Hepatocyte (in vitro differentiated cells): ENCODE results near the gene DELE1. TPM values are rescaled to one million over a fixed set of nuclear protein-coding genes. Genes with fewer than 3 reads are reported as not detected.

ENCODE experiments used
- DNase-seq: peaks from one replicate; pipeline ENCODE4 v3.0.0-alpha.2; 2016; ENCODE audit warnings: low spot score
- H2AFZ ChIP-seq: fragments of 200-600 bp; sonication (generic); 2 replicates; pipeline ENCODE4 v1.6.0; 2016; ENCODE audit warnings: antibody characterized with exemption, mild to moderate bottlenecking
- H3K27ac ChIP-seq: fragments of 200-600 bp; sonication (generic); 2 replicates; pipeline ENCODE4 v1.5.1; 2016; ENCODE audit warnings: mild to moderate bottlenecking
- H3K27me3 ChIP-seq: fragments of 200-600 bp; sonication (generic); 2 replicates; pipeline ENCODE4 v1.6.1; 2016
- H3K36me3 ChIP-seq: fragments of 200-600 bp; sonication (generic); replicated peaks from 2 replicates; pipeline ENCODE4 v1.5.1; 2016; ENCODE audit warnings: low read depth; ENCODE audit not compliant: insufficient read depth
- H3K4me1 ChIP-seq: fragments of 200-600 bp; sonication (generic); 2 replicates; pipeline ENCODE4 v1.5.1; 2016; ENCODE audit warnings: mild to moderate bottlenecking, moderate library complexity; ENCODE audit not compliant: insufficient read depth
- H3K4me2 ChIP-seq: fragments of 200-600 bp; sonication (generic); 2 replicates; pipeline ENCODE4 v1.6.0; 2016
- H3K4me3 ChIP-seq: fragments of 200-600 bp; sonication (generic); 2 replicates; pipeline ENCODE4 v1.5.1; 2016; ENCODE audit warnings: mild to moderate bottlenecking
- H3K79me2 ChIP-seq: fragments of 200-600 bp; sonication (generic); 2 replicates; pipeline ENCODE4 v1.6.0; 2017; ENCODE audit warnings: mild to moderate bottlenecking
- H3K9me2 ChIP-seq: fragments of 200-600 bp; sonication (generic); replicated peaks from 2 replicates; pipeline ENCODE4 v1.6.0; 2017; ENCODE audit warnings: mild to moderate bottlenecking; ENCODE audit not compliant: insufficient read depth
- H3K9me3 ChIP-seq: fragments of 200-600 bp; sonication (generic); 2 replicates; pipeline ENCODE4 v1.5.1; 2016; ENCODE audit warnings: low read depth, mild to moderate bottlenecking
- H4K20me1 ChIP-seq: fragments of 200-600 bp; sonication (generic); 2 replicates; pipeline ENCODE4 v1.6.0; 2016; ENCODE audit warnings: mild to moderate bottlenecking; ENCODE audit not compliant: insufficient read depth, poor library complexity, severe bottlenecking
- CTCF ChIP-seq: fragments of 200-600 bp; sonication (generic); IDR thresholded peaks from 2 replicates; pipeline ENCODE4 v1.5.1; 2016; ENCODE audit warnings: antibody characterized with exemption, mild to moderate bottlenecking; ENCODE audit not compliant: poor library complexity
- EZH2 ChIP-seq: fragments of 200-600 bp; sonication (generic); IDR thresholded peaks from 2 replicates; pipeline ENCODE4 v1.6.1; 2016; ENCODE audit warnings: antibody characterized with exemption, mild to moderate bottlenecking, borderline replicate concordance
- EZH2phosphoT487 ChIP-seq: fragments of 200-600 bp; sonication (generic); IDR thresholded peaks from one replicate; pipeline ENCODE4 v1.6.1; 2018; ENCODE audit warnings: antibody characterized with exemption, mild to moderate bottlenecking, low read depth, moderate library complexity; ENCODE audit not compliant: unreplicated experiment, severe bottlenecking
- WGBS: methylation state at CpG from one replicate; pipeline ENCODE4 v1.1.6; 2016; ENCODE audit warnings: low lambda C conversion rate; ENCODE audit errors: missing lambda C conversion rate; 5-methylcytosine and 5-hydroxymethylcytosine counted together
- polyA plus RNA-seq: library from polyadenylated mRNA; unstranded; fragments of >200 nt; fragmentation: Nextera tagmentation; extraction: Ambion mirVana; gene quantifications from 2 replicates; pipeline ENCODE4 v1.2.1, GENCODE V29; 2016
- total RNA-seq: library from RNA; depleted of rRNA; stranded (reverse); fragments of >200 nt; gene quantifications from 2 replicates; pipeline ENCODE4 v1.2.3, GENCODE V29; 2014

The DELE1 gene
- total and polyA plus RNA-seq, 2 experiments from 2014 or later, result 32.6 to 62.0 TPM

- no peaks in the 10 kb centered on the region for H3K9me2 ChIP-seq
Observed at GRCh38 chr5:141954194-141954593, 30.5 kb downstream of the DELE1 start.

GRCh38 chr5:141957367-141957996 is 33.8 kb downstream of the DELE1 start:
- H3K9me3 ChIP-seq, result no peaks in the 10 kb centered on the region
- H3K9me2 ChIP-seq, result no peaks in the 10 kb centered on the region
- H2AFZ ChIP-seq, result no peak overlapping the region
- no peaks in the 10 kb centered on the region for H3K27me3 ChIP-seq
- H3K27ac ChIP-seq, result no peak overlapping the region
- no peak overlapping the region for H3K4me3 ChIP-seq
- TF ChIP-seq CTCF, result no peak
- TF ChIP-seq EZH2phosphoT487, result no peak
- no peak for TF ChIP-seq EZH2
- WGBS, result 87% methylated on average over 16 of the region's 16 CpGs
- no peaks in the 10 kb centered on the region for H3K36me3 ChIP-seq
- no peak for DNase-seq
- H3K79me2 ChIP-seq, result no peaks in the 10 kb centered on the region
- H4K20me1 ChIP-seq, result no peaks in the 10 kb centered on the region
- no peaks in the 10 kb centered on the region for H3K4me1 ChIP-seq
- no peak overlapping the region for H3K4me2 ChIP-seq

More at GRCh38 chr5:141954194-141954593, 30.5 kb downstream of the DELE1 start:
- H3K27ac ChIP-seq, result no peak overlapping the region
- no peak overlapping the region for H3K4me3 ChIP-seq
- DNase-seq, result no peak
- no peaks in the 10 kb centered on the region for H4K20me1 ChIP-seq
- 93% methylated on average over 2 of the region's 2 CpGs for WGBS
- no peaks in the 10 kb centered on the region for H3K79me2 ChIP-seq
- TF ChIP-seq CTCF (no peak), EZH2 (no peak), EZH2phosphoT487 (no peak)
- no peaks in the 10 kb centered on the region for H3K36me3 ChIP-seq
- no peak overlapping the region for H3K4me2 ChIP-seq
- no peaks in the 10 kb centered on the region for H3K9me3 ChIP-seq
- H2AFZ ChIP-seq, result no peak overlapping the region
- H3K27me3 ChIP-seq, result no peaks in the 10 kb centered on the region
- H3K4me1 ChIP-seq, result no peaks in the 10 kb centered on the region

GRCh38 chr5:141958113-141958512 is 34.4 kb downstream of the DELE1 start, which contains the start of gene PCDH12:
TSS of gene PCDH12 (minus strand) at chr5:141958202. CDS start at chr5:141957851, 351 bp downstream.
- Histone ChIP-seq H2AFZ (no peak within 1 kb of the TSS), H3K79me2 (no peaks in the 10 kb centered on the region), H3K27ac (no peak within 1 kb of the TSS), H3K4me2 (no peak within 1 kb of the TSS), H3K4me3 (no peak within 1 kb of the TSS), H4K20me1 (no peaks in the 10 kb centered on the region), H3K36me3 (no peaks in the 10 kb centered on the region), H3K4me1 (no peaks in the 10 kb centered on the region), H3K27me3 (no peaks in the 10 kb centered on the region), H3K9me2 (no peaks in the 10 kb centered on the region), H3K9me3 (no peaks in the 10 kb centered on the region)
- DNase-seq, result no peak
- 46% methylated on average over 7 of the region's 7 CpGs for WGBS
- TF ChIP-seq EZH2, result no peak
- no peak for TF ChIP-seq EZH2phosphoT487
- no peak for TF ChIP-seq CTCF
